ENCODE results near the gene COX20. TPM values are rescaled to one million over a fixed set of nuclear protein-coding genes. Genes with fewer than 3 reads are reported as not detected.

Gene COX20
- total RNA-seq, 4 donors from 2014 or later: 81.7 to 120 (median 96.0) TPM

- H3K27ac ChIP-seq: peak overlapping the region in 3 of 4 donors; percentile 59 to 100 (median 67)
- H3K27me3 ChIP-seq: no peaks in the 10 kb centered on the region
- no peak overlapping the region for H3K4me3 ChIP-seq
- peaks cover 2 to 37% of the 10 kb centered on the region in 2 donors for H3K36me3 ChIP-seq
- ATAC-seq: no peak
- WGBS, 2 donors (ENCODE audit: low coverage in 1 of 2): 13 to 40% methylated on average over 2 of the region's 2 CpGs
- H3K9me3 ChIP-seq: no peaks in the 10 kb centered on the region
- TF ChIP-seq EP300 (IDR thresholded peaks at IDR 0.05): no peak
- no peak for TF ChIP-seq POLR2A (IDR thresholded peaks at IDR 0.05)
- TF ChIP-seq POLR2AphosphoS5 (IDR thresholded peaks at IDR 0.05): no peak
- TF ChIP-seq CTCF (IDR thresholded peaks at IDR 0.05): no peak
- peaks cover 12 to 83% (median 29%) of the 10 kb centered on the region in 3 donors for H3K4me1 ChIP-seq
Measured at GRCh38 chr1:244839656-244840055, 4.2 kb downstream of the COX20 start.

GRCh38 chr1:244840219-244840794 lies 4.8 kb downstream of the COX20 start:
- WGBS, 2 donors (ENCODE audit: low coverage in 1 of 2): 20% methylated on average over 2 to 4 of the region's 5 CpGs
- peaks cover 2 to 44% of the 10 kb centered on the region in 2 donors for H3K36me3 ChIP-seq
- peak overlapping the region in 1 of 2 donors; percentile 10 for H3K4me3 ChIP-seq
- H3K4me1 ChIP-seq: peaks cover 12 to 85% (median 29%) of the 10 kb centered on the region in 3 donors
- no peak for ATAC-seq
- TF ChIP-seq POLR2AphosphoS5 (IDR thresholded peaks at IDR 0.05) (no peak), CTCF (IDR thresholded peaks at IDR 0.05) (no peak), POLR2A (IDR thresholded peaks at IDR 0.05) (no peak), EP300 (IDR thresholded peaks at IDR 0.05) (no peak)
- H3K9me3 ChIP-seq: no peaks in the 10 kb centered on the region
- peak overlapping the region; percentile 63 to 100 (median 70) for H3K27ac ChIP-seq
- no peaks in the 10 kb centered on the region for H3K27me3 ChIP-seq

GRCh38 chr1:244841273-244841927 lies 5.9 kb downstream of the COX20 start:
- H3K27me3 ChIP-seq: no peaks in the 10 kb centered on the region
- peak overlapping the region; percentile 63 to 100 (median 70) for H3K27ac ChIP-seq
- TF ChIP-seq EP300 (IDR thresholded peaks at IDR 0.05) (no peak), CTCF (IDR thresholded peaks at IDR 0.05) (no peak), POLR2AphosphoS5 (IDR thresholded peaks at IDR 0.05) (no peak), POLR2A (IDR thresholded peaks at IDR 0.05) (no peak)
- no peaks in the 10 kb centered on the region for H3K9me3 ChIP-seq
- no peak overlapping the region for H3K4me3 ChIP-seq
- whole genome bisulfite sequencing, 2 donors (ENCODE audit: low coverage in 1 of 2): 31 to 49% methylated on average over 9 of the region's 9 CpGs
- peaks cover 12 to 85% (median 29%) of the 10 kb centered on the region in 3 donors for H3K4me1 ChIP-seq
- H3K36me3 ChIP-seq: peaks cover 2 to 55% of the 10 kb centered on the region in 2 donors
- ATAC-seq: no peak

- H3K27me3 ChIP-seq: no peaks in the 10 kb centered on the region
- no peak for ATAC-seq
- peaks cover 7 to 73% of the 10 kb centered on the region in 2 donors for H3K36me3 ChIP-seq
- WGBS, 2 donors (ENCODE audit: low coverage in 1 of 2): 39 to 43% methylated on average over 6 of the region's 6 CpGs
- no peak overlapping the region for H3K4me3 ChIP-seq
- H3K9me3 ChIP-seq: no peaks in the 10 kb centered on the region
- peaks cover 12 to 70% (median 24%) of the 10 kb centered on the region in 3 donors for H3K4me1 ChIP-seq
- H3K27ac ChIP-seq: peak overlapping the region in 2 of 4 donors; percentile 33 to 43
- no peak for TF ChIP-seq CTCF (IDR thresholded peaks at IDR 0.05)
- TF ChIP-seq EP300 (IDR thresholded peaks at IDR 0.05): no peak
- TF ChIP-seq POLR2AphosphoS5 (IDR thresholded peaks at IDR 0.05): no peak
- TF ChIP-seq POLR2A (IDR thresholded peaks at IDR 0.05): no peak
Measured at GRCh38 chr1:244843148-244843978, 7.9 kb downstream of the COX20 start.

Data from gastroesophageal sphincter (tissue), 4 donors.